ENCODE data around the gene NCBP3. TPM values are rescaled to one million over a fixed set of nuclear protein-coding genes. Genes with fewer than 3 reads are reported as not detected.
A peak's percentile ranks its signal among the peaks of the same experiment; 100 is the strongest.

NCBP3 gene
- total RNA-seq, 1 experiment from 2014 or later = 28.1 TPM

- H3K4me3 ChIP-seq (ENCODE audit: low read depth in 2 of 2, low read length in 2 of 2) = peak overlapping the region in 1 of 2 experiments; percentile 11; a peak in 1 of 4 replicates
- intact Hi-C loops (cut with micrococcal nuclease; ENCODE audit: unreplicated experiment) = no loop called here
- in situ Hi-C loops (cut with HindIII; ENCODE audit: low pct_unique_long_range_greater_than_20kb, low sequenced_read_pairs) = no loop called here
- no peaks in the 10 kb centered on the region; the same call in 1 of the 2 replicates for H3K36me3 ChIP-seq (ENCODE audit: control insufficient read depth, insufficient read depth, low read length)
- peak overlapping the region; percentile 77; the same call in 1 of the 2 replicates for H3K27ac ChIP-seq (ENCODE audit: low read length)
- no peaks in the 10 kb centered on the region for H3K9me3 ChIP-seq (ENCODE audit: control insufficient read depth, insufficient read depth, low read depth, low read length)
- H3K27me3 ChIP-seq (ENCODE audit: control insufficient read depth, insufficient read depth, low read length) = no peaks in the 10 kb centered on the region
- TF ChIP-seq CTCF (IDR thresholded peaks at IDR 0.05) (no peak), REST (IDR thresholded peaks at IDR 0.05; ENCODE audit: insufficient read depth in 1 of 2, low read depth in 2 of 2, low read length in 1 of 2) (no peak)
- peaks cover 56% of the 10 kb centered on the region for H3K4me1 ChIP-seq (ENCODE audit: control insufficient read depth, insufficient read depth, low read length)
- ChIA-PET CTCF (no interaction called here), POLR2A (no interaction called here)
- no TSS peak for BruUV-seq (replicated peaks)
- no peak for ATAC-seq
- no peak for DNase-seq (ENCODE audit: low read depth, low spot score)
Observed at GRCh38 chr17:3890878-3891219, 44.8 kb upstream of the NCBP3 start.

- no peak for TF ChIP-seq SIN3A (IDR thresholded peaks at IDR 0.05; ENCODE audit: borderline replicate concordance, insufficient read depth, low read depth, low read length)
- peaks cover 58% of the 10 kb centered on the region for H3K4me1 ChIP-seq (ENCODE audit: control insufficient read depth, insufficient read depth, low read length)
- H3K9me3 ChIP-seq (ENCODE audit: control insufficient read depth, insufficient read depth, low read depth, low read length) = no peaks in the 10 kb centered on the region
- CTCF ChIA-PET = no interaction called here
- in situ Hi-C loops (cut with HindIII; ENCODE audit: low pct_unique_long_range_greater_than_20kb, low sequenced_read_pairs) (no loop called here), intact Hi-C loops (cut with micrococcal nuclease; ENCODE audit: unreplicated experiment) (no loop called here)
- POLR2A ChIA-PET = no interaction called here
- DNase-seq (ENCODE audit: low read depth, low spot score) = no peak
- peak; percentile 43 for ATAC-seq
- H3K27ac ChIP-seq (ENCODE audit: low read length) = peak overlapping the region; percentile 77
- peak overlapping the region in 1 of 2 experiments; percentile 13; a peak in 2 of 4 replicates for H3K4me3 ChIP-seq (ENCODE audit: low read depth in 2 of 2, low read length in 2 of 2)
- H3K36me3 ChIP-seq (ENCODE audit: control insufficient read depth, insufficient read depth, low read length) = no peaks in the 10 kb centered on the region; the same call in 1 of the 2 replicates
- H3K27me3 ChIP-seq (ENCODE audit: control insufficient read depth, insufficient read depth, low read length) = no peaks in the 10 kb centered on the region
- BruUV-seq (replicated peaks) = no TSS peak
Observed at GRCh38 chr17:3890082-3890877, 44.2 kb upstream of the NCBP3 start.

- in situ Hi-C loops (cut with HindIII; ENCODE audit: low pct_unique_long_range_greater_than_20kb, low sequenced_read_pairs) = no loop called here
- DNase-seq (ENCODE audit: low read depth, low spot score) = no peak
- Histone ChIP-seq H3K36me3 (ENCODE audit: control insufficient read depth, insufficient read depth, low read length) (no peaks in the 10 kb centered on the region; the same call in 1 of the 2 replicates), H3K9me3 (ENCODE audit: control insufficient read depth, insufficient read depth, low read depth, low read length) (no peaks in the 10 kb centered on the region), H3K4me3 (ENCODE audit: low read depth in 2 of 2, low read length in 2 of 2) (peak overlapping the region in 1 of 2 experiments; percentile 4; a peak in 1 of 4 replicates), H3K27ac (ENCODE audit: low read length) (peak overlapping the region; percentile 77), H3K27me3 (ENCODE audit: control insufficient read depth, insufficient read depth, low read length) (no peaks in the 10 kb centered on the region), H3K4me1 (ENCODE audit: control insufficient read depth, insufficient read depth, low read length) (peaks cover 56% of the 10 kb centered on the region)
- TF ChIP-seq CTCF (IDR thresholded peaks at IDR 0.05) = no peak
- TF ChIP-seq SIN3A (IDR thresholded peaks at IDR 0.05; ENCODE audit: borderline replicate concordance, insufficient read depth, low read depth, low read length) = no peak
- TF ChIP-seq REST (IDR thresholded peaks at IDR 0.05; ENCODE audit: insufficient read depth in 1 of 2, low read depth in 2 of 2, low read length in 1 of 2) = no peak
- no peak for TF ChIP-seq POLR2AphosphoS5 (IDR thresholded peaks at IDR 0.05; ENCODE audit: low read depth, low read length)
- no peak for TF ChIP-seq TCF7L2 (IDR thresholded peaks at IDR 0.05; ENCODE audit: low read depth, low read length)
- intact Hi-C loops (cut with micrococcal nuclease; ENCODE audit: unreplicated experiment) = no loop called here
- no TSS peak for BruUV-seq (replicated peaks)
- ChIA-PET POLR2A (no interaction called here), CTCF (no interaction called here)
- no peak for ATAC-seq
Observed at GRCh38 chr17:3889325-3890012, 43.4 kb upstream of the NCBP3 start.

All from Panc1 (cell line).